DND-41 (cell line): ENCODE results near the gene DHCR7.

ENCODE experiments used
- ATAC-seq: fragments of 200-7000 bp; cut with Tn5 transposase; 3 replicates; pipeline ENCODE4 v1.9.1; 2021; ENCODE audit warnings: low read depth; ENCODE audit not compliant: insufficient read depth
- DNase-seq: peaks from one replicate; pipeline ENCODE4 v3.0.0-alpha.2; 2020
- H2AFZ ChIP-seq: 2 replicates; pipeline ENCODE4 v1.6.0; 2012; ENCODE audit warnings: low read depth, low read length
- H3K27ac ChIP-seq: 2 replicates; pipeline ENCODE4 v1.5.1; 2012; ENCODE audit warnings: low read length, inconsistent platforms
- H3K27me3 ChIP-seq: fragments of 200-600 bp; sonication (generic); 2 replicates; pipeline ENCODE4 v1.6.0; 2012; ENCODE audit warnings: low read length, mild to moderate bottlenecking, inconsistent platforms; ENCODE audit not compliant: insufficient read depth, poor library complexity
- H3K36me3 ChIP-seq: 2 replicates; pipeline ENCODE4 v1.5.1; 2012; ENCODE audit warnings: low read length, inconsistent platforms; ENCODE audit not compliant: insufficient read depth
- H3K4me1 ChIP-seq: 2 replicates; pipeline ENCODE4 v1.5.1; 2012; ENCODE audit warnings: mild to moderate bottlenecking, low read length; ENCODE audit not compliant: insufficient read depth
- H3K4me2 ChIP-seq: 2 replicates; pipeline ENCODE4 v1.6.0; 2012; ENCODE audit warnings: mild to moderate bottlenecking, moderate library complexity, low read length, inconsistent platforms; ENCODE audit not compliant: insufficient read depth
- H3K4me3 ChIP-seq, 2 experiments: fragments of 200-600 bp in 1 of 2; shearing (Covaris generic) in 1 of 2; 2 replicates each; pipeline ENCODE4 v1.5.1; 2012 to 2016; ENCODE audit warnings: inconsistent platforms in 2 of 2, low read length in 2 of 2, mild to moderate bottlenecking in 2 of 2, low read depth in 1 of 2, moderate library complexity in 1 of 2
- H3K79me2 ChIP-seq: 2 replicates; pipeline ENCODE4 v1.6.0; 2012; ENCODE audit warnings: low read length, inconsistent platforms; ENCODE audit not compliant: insufficient read depth
- H3K9ac ChIP-seq: 2 replicates; pipeline ENCODE4 v1.6.0; 2012; ENCODE audit warnings: low read depth, mild to moderate bottlenecking, inconsistent platforms, low read length, moderate library complexity
- H3K9me3 ChIP-seq: 2 replicates; pipeline ENCODE4 v1.5.1; 2012; ENCODE audit warnings: low read length, moderate library complexity, mild to moderate bottlenecking, inconsistent platforms; ENCODE audit not compliant: insufficient read depth, severe bottlenecking
- H4K20me1 ChIP-seq: 2 replicates; pipeline ENCODE4 v1.6.0; 2012; ENCODE audit warnings: low read length; ENCODE audit not compliant: insufficient read depth
- EZH2 ChIP-seq: IDR thresholded peaks from 3 replicates; pipeline ENCODE4 v1.6.1; 2012; ENCODE audit warnings: borderline replicate concordance, low read depth, mild to moderate bottlenecking, moderate library complexity, low read length, inconsistent platforms; ENCODE audit not compliant: severe bottlenecking
- TF ChIP-seq, protein P1 (sequence below): IDR thresholded peaks from 2 replicates; pipeline ENCODE4 v1.5.1; 2012; ENCODE audit warnings: borderline replicate concordance, low read length, moderate library complexity, mild to moderate bottlenecking; ENCODE audit not compliant: poor library complexity, severe bottlenecking; ENCODE audit errors: extremely low read depth

The DHCR7 gene

GRCh38 chr11:71477641-71478527, 29.7 kb upstream of the DHCR7 start:
- no peak overlapping the region for H2AFZ ChIP-seq
- no peak overlapping the region for H3K9ac ChIP-seq
- DNase-seq (no peak), ATAC-seq (no peak)
- H3K27me3 ChIP-seq: no peaks in the 10 kb centered on the region
- H3K79me2 ChIP-seq: no peaks in the 10 kb centered on the region
- H3K4me2 ChIP-seq: no peak overlapping the region
- H3K4me3 ChIP-seq: no peak overlapping the region
- H3K4me1 ChIP-seq: no peaks in the 10 kb centered on the region
- TF ChIP-seq, protein P1, sequence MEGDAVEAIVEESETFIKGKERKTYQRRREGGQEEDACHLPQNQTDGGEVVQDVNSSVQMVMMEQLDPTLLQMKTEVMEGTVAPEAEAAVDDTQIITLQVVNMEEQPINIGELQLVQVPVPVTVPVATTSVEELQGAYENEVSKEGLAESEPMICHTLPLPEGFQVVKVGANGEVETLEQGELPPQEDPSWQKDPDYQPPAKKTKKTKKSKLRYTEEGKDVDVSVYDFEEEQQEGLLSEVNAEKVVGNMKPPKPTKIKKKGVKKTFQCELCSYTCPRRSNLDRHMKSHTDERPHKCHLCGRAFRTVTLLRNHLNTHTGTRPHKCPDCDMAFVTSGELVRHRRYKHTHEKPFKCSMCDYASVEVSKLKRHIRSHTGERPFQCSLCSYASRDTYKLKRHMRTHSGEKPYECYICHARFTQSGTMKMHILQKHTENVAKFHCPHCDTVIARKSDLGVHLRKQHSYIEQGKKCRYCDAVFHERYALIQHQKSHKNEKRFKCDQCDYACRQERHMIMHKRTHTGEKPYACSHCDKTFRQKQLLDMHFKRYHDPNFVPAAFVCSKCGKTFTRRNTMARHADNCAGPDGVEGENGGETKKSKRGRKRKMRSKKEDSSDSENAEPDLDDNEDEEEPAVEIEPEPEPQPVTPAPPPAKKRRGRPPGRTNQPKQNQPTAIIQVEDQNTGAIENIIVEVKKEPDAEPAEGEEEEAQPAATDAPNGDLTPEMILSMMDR: no peak
- TF ChIP-seq EZH2: no peak
- no peak overlapping the region for H3K27ac ChIP-seq
- H3K36me3 ChIP-seq: peaks cover 92% of the 10 kb centered on the region
- H3K9me3 ChIP-seq: no peaks in the 10 kb centered on the region
- peaks cover 11% of the 10 kb centered on the region; the same call in 1 of the 2 replicates for H4K20me1 ChIP-seq

DNA sequence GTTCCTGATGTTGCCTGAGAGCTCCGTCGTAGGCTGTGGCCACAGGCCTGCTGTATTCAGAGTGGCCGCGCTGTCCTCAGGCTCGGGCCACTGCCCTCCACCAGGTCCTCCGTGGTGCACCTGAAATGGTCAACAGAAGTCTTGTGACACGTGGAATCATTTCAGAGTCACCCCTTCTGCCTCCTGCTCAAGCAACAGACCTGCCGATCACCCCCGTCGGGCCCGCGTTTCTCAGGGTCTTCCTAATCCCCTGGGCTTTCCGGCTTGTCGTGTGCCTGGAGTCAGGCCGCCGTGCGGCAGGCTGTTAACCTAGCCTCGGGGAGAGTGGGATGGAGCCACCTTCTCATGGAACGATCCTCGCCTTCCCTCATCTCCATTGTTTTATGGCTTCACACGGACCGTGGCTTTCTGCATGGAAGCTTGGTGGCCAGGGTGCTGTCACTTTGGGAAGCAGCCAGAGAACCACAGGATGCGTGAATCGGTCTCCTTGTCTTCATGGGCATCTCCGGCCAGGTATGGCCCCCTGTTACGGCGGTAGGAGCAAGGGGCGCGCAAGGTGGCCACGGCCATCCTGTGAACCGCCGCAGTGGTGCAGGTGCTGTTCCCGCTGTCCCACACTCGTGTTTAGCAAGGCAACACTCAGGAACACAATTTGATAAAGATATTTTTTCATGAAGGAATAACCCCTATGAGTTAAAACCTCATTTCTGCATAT, 28.9 kb upstream of the DHCR7 start:
- no peak for TF ChIP-seq EZH2
- TF ChIP-seq, protein P1: no peak
- Histone ChIP-seq H2AFZ (no peak overlapping the region), H3K27me3 (no peaks in the 10 kb centered on the region), H3K4me1 (no peaks in the 10 kb centered on the region), H3K36me3 (peaks cover 96% of the 10 kb centered on the region), H3K9ac (no peak overlapping the region), H4K20me1 (0 out of 2 replicates have a peak, but pooled peaks cover 10% of the 10 kb centered on the region), H3K27ac (no peak overlapping the region), H3K79me2 (no peaks in the 10 kb centered on the region), H3K4me2 (no peak overlapping the region), H3K4me3 (no peak overlapping the region), H3K9me3 (no peaks in the 10 kb centered on the region)
- no peak for ATAC-seq
- no peak for DNase-seq

GRCh38 chr11:71476031-71476430, 27.8 kb upstream of the DHCR7 start:
- Histone ChIP-seq H3K27ac (no peak overlapping the region), H3K9ac (no peak overlapping the region), H3K79me2 (no peaks in the 10 kb centered on the region), H3K36me3 (peaks cover 92% of the 10 kb centered on the region), H3K4me2 (no peak overlapping the region), H3K4me1 (no peaks in the 10 kb centered on the region), H4K20me1 (0 out of 2 replicates have a peak, but pooled peaks cover 10% of the 10 kb centered on the region), H3K27me3 (no peaks in the 10 kb centered on the region), H3K4me3 (no peak overlapping the region), H2AFZ (no peak overlapping the region), H3K9me3 (no peaks in the 10 kb centered on the region)
- ATAC-seq (no peak), DNase-seq (no peak)
- TF ChIP-seq, protein P1: no peak
- TF ChIP-seq EZH2: no peak
